Activated T-helper 1 cell treated with Interleukin-2 at 50 U/mL for 16 hours (primary cell): Measurements from ENCODE around the gene CD6.

ENCODE experiments used
- DNase-seq: peaks from one replicate; pipeline ENCODE4 v3.0.0-alpha.2; 2020; ENCODE audit warnings: low read depth

Gene CD6

DNA sequence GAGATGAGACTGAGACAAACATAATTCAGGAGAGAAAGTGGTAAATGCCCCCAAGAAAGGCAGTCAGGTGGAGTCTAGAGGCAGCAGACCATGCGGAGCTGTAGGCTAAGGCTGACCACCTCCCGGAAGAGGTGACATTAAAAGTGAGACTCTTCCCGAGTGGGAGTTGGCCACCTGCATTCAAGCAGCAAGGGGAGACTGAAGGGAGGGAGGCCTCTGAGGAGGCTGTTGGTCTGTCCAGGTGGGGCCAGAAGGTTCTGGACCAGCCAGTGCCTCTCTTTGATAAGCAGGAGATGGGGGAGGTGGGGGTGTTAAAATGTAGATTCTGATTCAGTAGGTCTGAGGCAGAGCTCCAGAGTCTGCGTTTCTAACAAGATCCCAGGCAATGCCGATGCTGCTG is 37.5 kb downstream of the CD6 start:
- DNase-seq = no peak

DNA sequence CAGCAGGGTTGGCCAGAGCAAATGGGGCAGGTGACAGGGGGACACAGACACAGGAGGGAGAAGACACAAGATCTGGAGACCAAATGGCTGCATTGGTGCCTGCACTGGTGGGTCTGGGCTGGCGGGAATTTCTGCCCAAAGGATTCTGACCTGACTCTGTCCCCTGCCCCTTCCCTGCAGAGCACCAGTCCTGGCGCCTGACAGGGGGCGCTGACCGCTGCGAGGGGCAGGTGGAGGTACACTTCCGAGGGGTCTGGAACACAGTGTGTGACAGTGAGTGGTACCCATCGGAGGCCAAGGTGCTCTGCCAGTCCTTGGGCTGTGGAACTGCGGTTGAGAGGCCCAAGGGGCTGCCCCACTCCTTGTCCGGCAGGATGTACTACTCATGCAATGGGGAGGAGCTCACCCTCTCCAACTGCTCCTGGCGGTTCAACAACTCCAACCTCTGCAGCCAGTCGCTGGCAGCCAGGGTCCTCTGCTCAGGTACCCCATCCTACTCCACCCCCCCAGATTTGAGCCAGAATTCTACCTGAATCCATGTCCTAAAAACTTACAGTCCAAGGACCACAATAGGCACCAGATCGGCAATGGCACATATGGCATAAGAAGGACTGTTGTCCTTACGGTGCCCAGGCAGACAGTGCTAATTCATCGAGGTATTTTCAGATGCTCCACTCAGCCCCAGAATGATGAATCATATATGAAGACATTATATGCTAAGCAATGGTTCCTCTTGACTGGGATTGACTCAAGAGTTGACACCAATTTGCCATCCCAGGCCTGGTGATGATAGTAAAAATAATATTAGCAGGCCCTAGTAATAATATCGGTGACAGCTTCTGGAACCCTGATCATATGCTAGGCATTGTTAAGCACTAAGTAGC is 38.2 kb downstream of the CD6 start:
- no peak for DNase-seq

DNA sequence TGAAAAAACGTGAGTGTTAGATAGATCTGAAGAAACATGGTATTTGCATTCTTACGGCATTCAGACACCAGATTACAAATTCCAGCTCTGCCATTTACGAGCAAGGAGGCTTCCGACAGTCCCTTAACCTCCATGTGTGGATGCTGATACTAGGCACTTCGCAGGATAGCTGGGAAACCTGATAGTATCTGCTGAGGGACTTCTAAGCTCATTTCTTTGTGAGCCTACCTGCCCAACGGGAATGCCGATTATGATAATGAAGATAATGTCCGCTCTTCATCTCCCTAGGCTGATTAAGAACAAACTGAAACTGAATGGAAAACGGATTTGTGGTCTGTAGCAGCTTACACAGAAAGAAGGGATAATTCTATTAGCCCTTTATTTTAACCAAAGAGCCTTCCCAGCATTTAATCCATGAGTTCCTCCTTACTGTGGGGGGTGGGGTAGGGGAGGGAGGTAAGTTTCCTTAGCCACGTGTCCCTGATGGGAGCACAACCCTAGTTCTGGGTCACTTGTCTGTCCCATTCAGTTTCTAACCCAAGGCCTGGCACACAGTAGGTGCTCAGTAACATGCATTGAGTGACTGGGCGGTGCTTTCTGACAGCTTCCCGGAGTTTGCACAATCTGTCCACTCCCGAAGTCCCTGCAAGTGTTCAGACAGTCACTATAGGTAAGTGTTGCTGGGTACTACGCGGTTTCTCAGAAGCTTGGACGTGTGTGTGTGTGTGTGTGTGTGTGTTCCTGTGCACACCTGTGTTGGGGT is 39.2 kb downstream of the CD6 start:
- DNase-seq = no peak

DNA sequence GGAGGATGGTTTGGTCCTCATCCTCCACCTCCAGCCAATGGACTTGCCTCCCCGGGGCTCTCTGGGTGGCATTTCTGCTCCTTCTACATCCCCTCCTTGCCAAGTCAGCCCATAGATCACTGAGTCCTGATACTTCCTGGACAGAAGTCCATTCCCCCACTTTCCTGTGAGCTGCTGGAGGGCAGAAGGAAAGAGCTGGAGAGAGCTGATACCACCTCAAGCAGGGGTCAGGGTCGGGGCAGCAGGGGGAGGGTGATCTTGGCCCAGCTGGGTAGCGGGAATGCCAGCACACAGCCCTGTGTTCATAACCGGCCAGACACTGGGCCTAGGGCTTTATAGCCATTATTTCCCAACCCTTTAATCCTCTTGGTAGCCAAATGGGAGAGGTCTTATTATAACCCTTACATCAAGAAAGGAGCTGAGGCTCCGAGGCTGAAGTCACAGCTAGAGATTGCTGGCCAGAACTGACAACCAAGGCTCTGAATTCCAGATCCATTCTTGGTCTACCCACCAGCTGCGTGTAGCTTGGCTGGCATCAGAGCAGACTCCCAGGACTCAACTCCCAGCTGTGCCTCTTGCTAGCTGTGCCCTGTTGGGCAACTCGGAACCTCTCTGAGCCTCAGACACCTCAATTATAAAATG is 39.9 kb downstream of the CD6 start:
- no peak for DNase-seq

DNA sequence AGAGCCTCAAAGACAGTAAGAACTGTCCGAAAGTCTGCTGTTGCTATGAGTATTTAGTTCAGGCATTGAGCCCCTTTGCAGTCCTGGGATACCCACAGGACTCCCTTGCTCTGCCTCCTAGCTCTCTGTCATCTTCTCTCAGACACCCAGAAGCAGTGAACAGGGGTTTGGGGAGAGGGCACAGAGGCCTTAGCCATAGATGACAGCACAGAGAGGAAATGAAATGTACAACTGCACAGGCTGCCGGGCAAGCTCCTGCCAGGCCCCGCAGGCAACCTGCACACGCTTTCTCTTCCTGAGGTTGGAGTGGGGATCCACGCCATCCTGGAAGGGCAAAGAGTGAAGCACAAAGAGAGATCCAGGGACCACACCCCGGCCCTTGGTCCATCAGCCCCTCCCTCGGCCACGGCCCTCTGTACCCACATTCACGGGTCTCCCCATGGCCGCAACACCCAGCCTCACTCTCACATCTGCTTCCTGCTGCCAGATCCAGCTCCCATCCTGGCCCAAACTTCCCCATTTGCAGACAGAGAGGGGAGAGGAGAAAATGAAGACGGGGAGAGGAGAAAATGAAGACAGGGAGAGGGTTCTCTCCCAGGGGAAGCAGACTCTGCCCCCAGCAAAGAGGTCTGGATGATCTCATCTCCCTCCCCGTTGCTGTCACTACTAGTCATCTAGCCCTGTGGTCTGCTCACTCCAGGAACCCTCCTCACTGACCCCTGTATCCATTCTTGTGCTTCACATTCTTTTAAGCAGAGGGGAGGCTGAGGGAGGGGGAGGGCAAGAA is 40.7 kb downstream of the CD6 start:
- no peak for DNase-seq

DNA sequence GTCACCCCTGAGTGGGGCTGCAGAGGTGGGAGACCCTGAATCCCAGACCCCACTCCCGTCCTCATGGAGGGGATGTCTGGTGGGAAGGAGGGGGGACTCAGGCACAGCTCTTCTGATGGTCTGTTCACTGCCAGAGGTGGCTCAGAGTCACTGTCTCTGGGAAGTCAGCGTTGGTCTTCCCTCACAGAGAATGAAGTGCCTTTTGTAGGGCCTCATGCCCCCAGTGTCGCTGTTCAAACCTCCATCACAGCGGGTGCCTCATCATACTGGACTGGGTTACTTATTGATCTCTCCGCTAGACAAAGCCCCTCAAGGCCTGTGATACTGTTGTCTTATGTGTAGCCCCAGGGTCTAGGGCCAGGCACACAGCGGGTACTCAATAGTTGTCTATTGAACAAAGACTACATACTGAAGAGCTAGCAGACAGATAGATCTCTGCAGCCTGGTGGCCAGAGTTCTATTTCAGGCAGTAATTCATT is 41.3 kb downstream of the CD6 start:
- no peak for DNase-seq

DNA sequence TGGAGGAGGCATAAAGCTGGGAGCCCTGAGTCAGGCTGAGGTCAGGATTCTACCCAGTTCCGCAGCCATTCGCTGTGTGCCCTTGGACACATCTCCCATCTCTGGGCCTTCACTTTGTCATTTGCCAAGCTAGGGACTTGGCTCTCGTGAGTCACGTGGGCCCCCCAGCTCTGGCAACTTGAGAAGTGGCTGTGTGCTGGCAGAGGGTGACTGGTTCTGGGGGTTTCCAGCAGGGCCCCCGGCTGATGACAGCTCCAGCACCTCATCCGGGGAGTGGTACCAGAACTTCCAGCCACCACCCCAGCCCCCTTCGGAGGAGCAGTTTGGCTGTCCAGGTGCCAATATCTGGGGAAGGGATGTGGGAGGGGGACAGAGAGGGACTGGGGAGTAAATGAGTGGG is 46.6 kb downstream of the CD6 start:
- no peak for DNase-seq

DNA sequence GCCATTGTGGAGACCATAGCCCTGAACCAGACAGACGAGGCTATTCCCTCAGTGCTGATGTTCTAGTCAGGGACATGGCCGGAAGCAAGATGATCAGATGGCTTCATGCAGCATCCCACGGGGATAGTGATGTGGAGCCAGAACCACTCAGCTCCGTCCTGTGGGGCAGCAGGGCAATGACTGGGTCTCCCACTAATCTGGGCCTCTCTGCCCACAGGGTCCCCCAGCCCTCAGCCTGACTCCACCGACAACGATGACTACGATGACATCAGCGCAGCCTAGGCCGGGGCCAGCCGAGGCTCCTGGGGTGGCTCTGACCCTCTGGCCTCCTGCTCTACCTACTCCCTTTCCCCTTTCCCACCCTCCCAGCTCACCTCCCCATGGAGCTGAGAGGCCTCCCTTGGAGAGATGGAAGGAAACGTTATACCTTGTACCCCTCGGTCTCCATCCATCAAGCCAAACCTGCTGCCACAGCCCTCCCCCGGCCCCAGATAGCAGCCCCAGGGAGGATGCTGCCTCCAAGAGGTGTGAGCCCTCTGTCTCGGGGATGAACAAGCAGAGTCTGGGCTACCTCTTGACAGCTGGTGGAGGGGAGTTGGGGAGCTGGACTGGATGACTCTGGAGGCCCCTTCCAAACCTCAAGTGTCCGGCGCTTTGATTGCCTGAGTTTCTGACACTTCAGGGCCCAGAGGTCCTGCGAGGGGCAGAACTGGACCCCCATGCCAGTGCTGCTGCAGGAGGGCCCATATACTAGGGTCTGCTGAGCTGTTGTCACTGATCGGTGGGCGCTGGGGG is 47.8 kb downstream of the CD6 start:
- DNase-seq = no peak

DNA sequence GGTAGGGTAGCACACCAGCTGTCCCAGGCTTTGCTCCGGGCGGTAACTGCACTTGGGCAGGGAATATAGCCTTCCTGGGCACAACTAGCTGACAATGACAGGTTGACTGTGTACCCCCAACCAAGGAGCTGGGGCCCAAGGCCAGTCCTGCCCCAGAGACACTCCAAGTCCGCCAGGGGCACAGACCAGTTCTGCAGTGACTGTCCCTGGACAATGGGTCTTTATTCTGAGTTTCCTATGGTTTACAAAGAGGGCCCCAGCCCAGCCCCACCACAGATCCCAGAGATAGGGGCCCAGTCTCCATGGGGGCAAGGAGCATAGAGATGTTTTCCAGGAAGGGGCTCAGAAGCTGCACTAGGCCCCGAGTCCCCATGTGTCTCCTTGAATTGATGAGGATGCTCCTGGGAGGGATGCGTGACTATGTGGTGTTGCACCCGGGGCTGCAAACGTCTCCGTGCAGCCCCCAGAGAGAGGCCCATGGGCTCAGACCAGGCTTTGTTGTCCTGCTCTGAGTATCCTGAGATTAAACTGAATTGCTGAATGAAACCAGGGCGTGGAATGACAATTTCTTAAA is 48.4 kb downstream of the CD6 start:
- DNase-seq = no peak

DNA sequence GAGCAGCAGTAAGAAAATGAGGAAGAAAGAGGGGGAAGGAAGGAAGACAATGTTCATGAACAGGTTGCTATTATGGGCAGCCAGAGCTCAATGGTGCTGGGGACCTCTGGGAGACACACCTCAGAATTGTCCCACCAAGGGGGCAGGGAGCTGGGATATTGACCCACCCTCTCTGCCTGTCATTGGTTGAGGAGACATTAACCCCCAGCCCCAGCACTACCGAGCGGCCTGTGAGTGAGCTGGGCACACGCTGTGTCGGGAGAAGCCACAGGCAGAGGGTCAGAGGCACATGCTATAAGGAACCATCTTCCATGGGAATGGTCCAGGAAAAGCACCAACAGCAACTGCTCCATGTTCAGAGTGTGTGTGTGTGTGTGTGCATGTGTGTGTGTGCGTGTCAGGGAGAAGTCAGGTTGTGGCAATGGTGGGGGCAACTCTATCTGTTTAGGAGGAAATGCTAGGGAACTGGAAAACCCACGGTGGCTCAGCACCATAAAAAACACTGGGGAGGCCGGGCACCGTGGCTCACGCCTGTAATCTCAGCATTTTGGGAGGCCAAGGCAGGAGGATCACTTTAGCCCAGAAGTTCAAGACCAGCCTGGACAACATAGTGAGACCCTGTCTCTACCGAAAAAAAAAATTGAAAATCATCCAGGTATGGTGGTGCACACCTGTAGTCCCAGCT is 49.2 kb downstream of the CD6 start:
- no peak for DNase-seq

DNA sequence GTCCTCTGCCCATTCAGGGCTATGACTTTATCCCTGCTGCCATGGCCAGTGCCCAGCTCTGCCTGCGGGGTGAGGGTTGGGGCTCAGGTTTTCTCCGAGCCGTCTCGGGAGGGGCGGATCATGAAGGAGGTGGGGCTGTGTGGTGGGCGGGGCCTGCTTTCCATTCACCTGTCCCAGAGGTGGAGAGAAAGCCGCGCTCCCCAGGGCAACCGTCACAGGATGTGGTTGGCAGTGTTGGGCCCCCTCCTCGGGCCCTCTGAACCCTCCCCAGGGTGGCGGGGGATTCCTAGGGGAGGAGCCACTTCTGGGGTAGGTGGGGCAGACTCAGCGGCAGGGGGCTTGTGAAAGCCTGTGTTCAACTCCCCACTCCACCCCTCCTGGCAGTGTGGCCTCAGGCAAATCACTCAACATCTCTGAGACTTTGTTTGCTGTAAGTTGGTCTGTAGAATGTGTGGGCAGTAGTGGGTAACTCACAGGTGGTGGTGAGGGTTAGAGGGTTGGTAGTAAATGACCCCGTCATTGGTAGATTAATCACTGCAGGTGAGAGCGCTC is 50.3 kb downstream of the CD6 start:
- DNase-seq = peak; percentile 85

DNA sequence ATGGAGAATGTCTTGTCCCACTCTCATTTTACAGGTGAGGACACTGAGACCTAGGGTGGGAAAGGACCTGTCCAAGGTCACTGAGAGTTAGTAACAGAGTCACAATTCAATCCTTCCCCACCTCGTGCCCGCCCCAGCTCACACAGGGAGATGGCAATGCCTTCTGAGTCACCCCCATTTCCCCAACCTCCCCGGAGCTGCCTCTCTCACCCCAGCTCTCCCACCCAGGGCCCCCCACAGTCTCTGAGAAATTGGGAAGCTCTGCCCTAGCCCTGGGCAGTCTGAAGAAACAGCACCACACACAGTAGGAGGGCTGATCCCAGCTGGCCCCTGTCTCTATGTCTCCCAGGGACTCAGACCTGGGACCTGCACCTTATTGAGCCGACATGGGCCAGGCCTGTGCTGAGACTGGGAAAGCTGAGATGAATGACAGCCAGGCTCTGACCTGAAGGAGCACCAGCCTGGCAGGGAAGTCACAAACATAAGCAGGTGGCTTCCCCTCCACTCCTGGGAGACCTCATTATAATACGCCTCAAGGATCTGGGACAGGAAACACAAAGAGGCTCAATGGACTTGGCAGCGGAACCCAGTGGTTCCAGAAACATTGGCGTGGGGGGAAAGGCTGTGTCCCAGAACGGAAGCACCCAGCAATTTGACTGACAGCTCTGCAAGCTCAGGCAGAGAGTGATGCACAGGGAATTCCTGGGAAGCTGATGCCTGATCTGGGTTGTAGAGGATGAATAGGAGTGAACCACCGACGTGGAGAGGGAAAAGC is 51.0 kb downstream of the CD6 start:
- DNase-seq = no peak

DNA sequence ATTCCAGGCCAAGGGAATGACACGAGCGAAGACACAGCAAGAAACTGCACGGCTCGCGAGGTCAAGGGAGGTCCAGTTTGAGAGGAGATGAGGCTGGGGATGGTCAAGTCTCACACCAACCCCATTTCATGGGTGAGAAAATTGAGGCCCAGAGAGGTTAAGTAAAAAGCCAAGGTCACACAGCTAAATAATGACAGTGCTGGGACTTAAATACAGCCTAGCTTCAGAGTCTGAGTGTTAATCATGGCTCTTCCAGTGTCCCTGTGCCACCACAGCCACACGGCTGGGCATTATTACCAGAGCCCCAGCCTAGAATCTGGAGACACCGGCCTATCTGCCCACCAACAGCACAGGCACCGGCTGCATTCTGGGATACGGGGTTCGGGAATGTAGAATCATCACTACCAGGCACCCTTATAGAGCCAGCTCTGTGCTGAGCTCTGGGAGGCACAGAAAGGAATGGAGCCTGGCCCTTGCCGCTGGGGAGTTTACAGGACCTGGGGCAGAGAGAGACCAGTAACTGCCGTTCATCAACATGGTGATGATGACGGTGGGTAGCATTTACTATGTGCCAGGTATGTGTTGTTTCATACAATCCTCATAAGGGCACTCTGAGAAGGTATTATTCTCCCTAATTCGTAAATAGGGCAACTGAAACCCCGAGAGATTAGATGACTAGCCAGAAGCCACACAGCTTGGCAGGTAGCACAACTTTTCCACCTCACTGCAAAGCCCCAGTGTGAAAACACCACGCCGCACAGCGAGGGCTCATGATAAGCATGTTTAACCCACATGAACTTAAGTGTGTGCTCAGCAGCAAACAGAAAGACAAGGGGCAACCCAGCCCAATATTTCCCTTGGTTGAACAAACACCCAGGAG is 51.8 kb downstream of the CD6 start:
- peak; percentile 46 for DNase-seq

DNA sequence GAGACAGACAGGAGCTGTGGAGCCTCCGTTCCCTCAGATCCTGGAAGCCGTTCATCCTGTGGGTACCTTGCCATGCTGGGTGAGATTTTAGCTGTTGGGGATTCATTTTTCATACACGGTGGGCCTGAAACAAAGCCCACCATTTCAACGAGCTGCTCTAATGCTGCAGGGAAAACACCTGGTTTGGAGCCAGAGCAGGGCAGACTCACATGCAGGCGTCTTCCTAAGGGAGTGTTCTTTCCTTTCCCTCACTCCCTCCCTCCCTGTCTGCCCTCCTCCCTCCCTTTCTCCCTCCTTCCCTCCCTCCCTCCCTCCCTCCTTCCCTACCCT is 52.5 kb downstream of the CD6 start:
- no peak for DNase-seq

DNA sequence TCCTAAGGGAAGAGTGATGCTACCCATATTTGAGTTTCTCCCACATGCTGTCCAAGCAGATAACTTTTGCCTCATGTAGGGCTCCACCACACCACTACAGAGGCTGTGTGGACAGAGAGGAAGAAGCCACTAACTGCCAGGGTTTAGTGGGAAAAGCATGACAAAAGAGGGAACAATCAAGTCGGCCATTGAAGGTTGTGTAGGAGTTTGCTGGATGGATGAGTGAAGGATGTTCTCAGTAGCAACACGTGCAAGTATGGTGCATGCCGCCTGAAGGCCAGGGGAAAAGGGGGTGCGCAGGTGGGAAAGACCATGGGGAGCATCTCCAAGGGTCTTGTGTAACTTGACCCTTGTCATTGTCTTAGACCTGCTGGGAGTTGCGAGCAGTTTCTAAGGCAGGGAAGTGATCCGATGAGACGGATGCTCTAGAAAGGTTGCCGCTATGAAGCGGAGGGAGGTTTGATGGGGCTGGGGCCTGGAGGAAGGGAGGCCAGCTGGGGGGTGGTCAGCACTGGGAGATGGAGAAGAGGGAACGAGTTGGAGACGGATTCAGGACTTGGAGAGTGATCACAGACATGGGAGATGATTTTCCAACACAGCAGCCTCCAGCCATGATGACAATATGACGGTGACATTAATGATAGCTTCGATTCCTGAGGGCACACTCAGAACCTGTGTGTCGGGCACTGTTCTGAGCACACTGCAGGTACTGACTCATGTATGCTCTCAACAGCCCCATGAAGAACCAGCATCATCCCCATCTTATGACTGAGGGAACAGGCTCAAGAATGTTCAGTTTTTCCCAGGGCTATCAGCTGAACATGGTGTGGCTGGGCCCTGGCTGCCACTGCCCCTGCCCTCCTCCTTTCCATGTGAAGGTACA is 53.7 kb downstream of the CD6 start:
- DNase-seq = no peak

DNA sequence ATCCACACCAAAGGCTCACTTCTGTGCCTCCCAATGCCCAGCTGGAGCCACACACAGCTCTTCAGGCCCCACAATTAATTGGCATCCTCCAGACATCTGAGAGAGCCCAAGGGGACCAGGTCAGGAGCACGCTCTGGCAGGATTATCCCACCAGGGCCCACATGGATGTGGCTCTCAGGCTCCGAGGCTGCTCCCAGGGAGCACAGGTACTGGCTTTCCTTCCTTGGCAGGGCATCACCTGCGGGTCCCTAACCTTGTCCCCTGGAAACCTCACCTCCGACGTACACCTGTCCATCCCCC is 54.3 kb downstream of the CD6 start:
- DNase-seq = no peak
